K562 (cell line): ENCODE data around the gene CFAP73.

ENCODE experiments used
- CTCF ChIP-seq, 3 experiments: IDR thresholded peaks in 2 of 3; conservative IDR thresholded peaks in 1 of 3; 2 replicates each; pipeline ENCODE4 v1.5.1; 2011 to 2012; ENCODE audit warnings: low read length in 3 of 3, mild to moderate bottlenecking in 3 of 3, control low read depth in 2 of 3, improper control_type of control experiment in 1 of 3, inconsistent platforms in 1 of 3, low read depth in 1 of 3, mixed read lengths in 1 of 3, moderate library complexity in 1 of 3; ENCODE audit not compliant: insufficient read depth in 2 of 3
- ELF1 ChIP-seq: fragments of 200-800 bp; sonication (Bioruptor generic); IDR thresholded peaks from 2 replicates; pipeline ENCODE4 v1.6.1; 2016; ENCODE audit warnings: missing genetic modification characterization, missing compliant biosample characterization
- GABPB1 ChIP-seq: sonication (generic); formaldehyde crosslinking; IDR thresholded peaks from 2 replicates; pipeline ENCODE4 v1.8.0; 2022; ENCODE audit warnings: mild to moderate bottlenecking, missing genetic modification reagents
- GATAD2A ChIP-seq: fragments of 450-650 bp; IDR thresholded peaks from 2 replicates; pipeline ENCODE4 v1.6.1; 2017
- HBP1 ChIP-seq: fragments of 450-650 bp; formaldehyde crosslinking; IDR thresholded peaks from 2 replicates; pipeline ENCODE4 v1.4.0; 2022; ENCODE audit warnings: missing genetic modification characterization
- MBD1 ChIP-seq: fragments of 250-450 bp; sonication (Bioruptor Pico); IDR thresholded peaks from 2 replicates; pipeline ENCODE4 v1.8.0; 2022; ENCODE audit warnings: inconsistent platforms
- NFRKB ChIP-seq: fragments of 450-650 bp; IDR thresholded peaks from 2 replicates; pipeline ENCODE4 v1.6.1; 2016; ENCODE audit warnings: low read depth
- POLR2A ChIP-seq: fragments of 450-650 bp; conservative IDR thresholded peaks from 2 replicates; pipeline ENCODE4 v1.6.1; 2016
- RB1 ChIP-seq: fragments of 450-650 bp; IDR thresholded peaks from 2 replicates; pipeline ENCODE4 v1.6.1; 2017; ENCODE audit warnings: low read depth, mild to moderate bottlenecking
- SIN3B ChIP-seq: fragments of 450-650 bp; IDR thresholded peaks from 2 replicates; pipeline ENCODE4 v1.6.1; 2017; ENCODE audit warnings: low read depth, mild to moderate bottlenecking, moderate library complexity
- TCF7L2 ChIP-seq: fragments of 150-350 bp; IDR thresholded peaks from 2 replicates; pipeline ENCODE4 v1.6.1; 2016; ENCODE audit warnings: low read depth, mild to moderate bottlenecking, low read length, moderate library complexity
- THAP7 ChIP-seq: fragments of 250-450 bp; sonication (Bioruptor Pico); IDR thresholded peaks from 2 replicates; pipeline ENCODE4 v1.5.0; 2021
- ZNF324 ChIP-seq: fragments of 250-450 bp; sonication (Bioruptor Pico); IDR thresholded peaks from 2 replicates; pipeline ENCODE4 v1.4.0; 2020; ENCODE audit warnings: mild to moderate bottlenecking

GRCh38 chr12:113136990-113137511 is 12.5 kb upstream of the CFAP73 start:
- TF ChIP-seq ZNF324 (CRISPR knock-in tag) (no peak), TCF7L2 (no peak), GATAD2A (no peak), POLR2A (no peak), GABPB1 (CRISPR knock-in tag) (no peak), CTCF (IDR thresholded peaks at IDR 0.05 in 2 of 3, conservative IDR thresholded peaks at IDR 0.05 in 1 of 3; ENCODE audit: insufficient read depth in 2 of 3, low read depth in 1 of 3, low read length in 3 of 3) (no peak), HBP1 (no peak), RB1 (no peak), SIN3B (no peak), THAP7 (CRISPR knock-in tag) (no peak), NFRKB (no peak), ELF1 (no peak), MBD1 (CRISPR knock-in tag) (no peak)
